Endothelial cell of umbilical vein (primary cell): ENCODE results near the gene HYAL3.

Experiments
- EZH2 ChIP-seq: IDR thresholded peaks from 2 replicates; pipeline ENCODE4 v1.6.1; 2012; ENCODE audit warnings: borderline replicate concordance, low read depth, mild to moderate bottlenecking, moderate library complexity, low read length, inconsistent platforms; ENCODE audit not compliant: severe bottlenecking
- FOS ChIP-seq: IDR thresholded peaks from 2 replicates; pipeline ENCODE4 v1.6.1; 2011; ENCODE audit warnings: mild to moderate bottlenecking, low read length, moderate library complexity, borderline replicate concordance; ENCODE audit not compliant: insufficient read depth
- GATA2 ChIP-seq: IDR thresholded peaks from 2 replicates; pipeline ENCODE4 v1.7.0; 2011; ENCODE audit warnings: low read depth, mild to moderate bottlenecking, moderate library complexity, mixed read lengths, low read length; ENCODE audit not compliant: insufficient read length, insufficient read depth
- JUN ChIP-seq: IDR thresholded peaks from 2 replicates; pipeline ENCODE4 v1.6.1; 2011; ENCODE audit warnings: borderline replicate concordance, low read depth; ENCODE audit not compliant: insufficient read length, insufficient read depth
- MYC ChIP-seq: IDR thresholded peaks from one replicate; pipeline ENCODE4 v1.6.1; 2011; ENCODE audit warnings: mild to moderate bottlenecking, low read depth, low read length
- POLR2A ChIP-seq: IDR thresholded peaks from 2 replicates; pipeline ENCODE4 v1.6.1; 2012; ENCODE audit warnings: low read depth, mild to moderate bottlenecking, control low read depth, low read length
- POLR2AphosphoS5 ChIP-seq: IDR thresholded peaks from 2 replicates; pipeline ENCODE4 v1.6.1; 2012; ENCODE audit warnings: low read depth, mild to moderate bottlenecking, control low read depth, low read length, moderate library complexity; ENCODE audit not compliant: insufficient read depth
- TF ChIP-seq, protein P1 (sequence below), 2 donors: IDR thresholded peaks; 1 replicate in 1 of 2; 2 replicates in 1 of 2; pipeline ENCODE4 v1.5.1; 2011; ENCODE audit warnings: low read length in 2 of 2, mild to moderate bottlenecking in 2 of 2, moderate library complexity in 2 of 2, control low read depth in 1 of 2, inconsistent platforms in 1 of 2, low read depth in 1 of 2; ENCODE audit not compliant: insufficient read depth in 1 of 2; ENCODE audit errors: extremely low read depth in 1 of 2
- TF ChIP-seq, protein P2 (sequence below): IDR thresholded peaks from 2 replicates; pipeline ENCODE4 v1.6.1; 2011; ENCODE audit not compliant: insufficient read depth, insufficient read length

DNA sequence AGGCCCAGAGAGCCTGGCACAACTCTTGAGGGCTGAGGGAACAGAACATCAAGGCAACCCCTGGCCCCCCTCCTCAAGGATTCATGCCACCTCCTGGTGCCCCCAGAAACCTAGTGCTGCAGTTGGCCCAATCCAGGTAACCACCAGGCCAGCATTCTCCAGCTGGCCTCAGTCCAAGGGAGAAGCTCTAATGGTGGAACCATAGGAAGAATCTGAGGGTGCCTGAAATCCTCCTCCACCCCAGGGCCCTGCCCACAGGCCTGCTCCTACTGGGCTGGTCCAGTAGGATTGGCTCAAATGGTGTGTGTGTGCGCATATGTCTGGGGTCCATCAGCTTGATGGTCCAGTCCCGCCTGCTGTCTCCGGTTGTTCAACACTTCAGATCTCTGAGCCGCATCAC, 15.6 kb upstream of the HYAL3 start:
- peak; percentile 85 for TF ChIP-seq POLR2A
- TF ChIP-seq, protein P1, sequence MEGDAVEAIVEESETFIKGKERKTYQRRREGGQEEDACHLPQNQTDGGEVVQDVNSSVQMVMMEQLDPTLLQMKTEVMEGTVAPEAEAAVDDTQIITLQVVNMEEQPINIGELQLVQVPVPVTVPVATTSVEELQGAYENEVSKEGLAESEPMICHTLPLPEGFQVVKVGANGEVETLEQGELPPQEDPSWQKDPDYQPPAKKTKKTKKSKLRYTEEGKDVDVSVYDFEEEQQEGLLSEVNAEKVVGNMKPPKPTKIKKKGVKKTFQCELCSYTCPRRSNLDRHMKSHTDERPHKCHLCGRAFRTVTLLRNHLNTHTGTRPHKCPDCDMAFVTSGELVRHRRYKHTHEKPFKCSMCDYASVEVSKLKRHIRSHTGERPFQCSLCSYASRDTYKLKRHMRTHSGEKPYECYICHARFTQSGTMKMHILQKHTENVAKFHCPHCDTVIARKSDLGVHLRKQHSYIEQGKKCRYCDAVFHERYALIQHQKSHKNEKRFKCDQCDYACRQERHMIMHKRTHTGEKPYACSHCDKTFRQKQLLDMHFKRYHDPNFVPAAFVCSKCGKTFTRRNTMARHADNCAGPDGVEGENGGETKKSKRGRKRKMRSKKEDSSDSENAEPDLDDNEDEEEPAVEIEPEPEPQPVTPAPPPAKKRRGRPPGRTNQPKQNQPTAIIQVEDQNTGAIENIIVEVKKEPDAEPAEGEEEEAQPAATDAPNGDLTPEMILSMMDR (IDR thresholded peaks at IDR 0.05; ENCODE audit: extremely low read depth in 1 of 2, insufficient read depth in 1 of 2, low read depth in 1 of 2, low read length in 2 of 2) = no peak
- no peak for TF ChIP-seq MYC
- TF ChIP-seq POLR2AphosphoS5 = peak; percentile 74
- no peak for TF ChIP-seq EZH2
- TF ChIP-seq, protein P2, sequence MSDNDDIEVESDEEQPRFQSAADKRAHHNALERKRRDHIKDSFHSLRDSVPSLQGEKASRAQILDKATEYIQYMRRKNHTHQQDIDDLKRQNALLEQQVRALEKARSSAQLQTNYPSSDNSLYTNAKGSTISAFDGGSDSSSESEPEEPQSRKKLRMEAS = no peak
- TF ChIP-seq FOS = no peak
- TF ChIP-seq GATA2 = no peak
- TF ChIP-seq JUN = no peak
